Medulla oblongata (tissue), 1 donor: Measurements from ENCODE around the gene NUF2.
"Not testable (repeated sequence)": the region's sequence is repeated elsewhere in the genome, so short reads cannot be mapped to it uniquely, and the experiment has no call there.

ENCODE experiments used
- DNase-seq: peaks from one replicate; pipeline ENCODE4 v3.0.0-alpha.2; 2015; ENCODE audit errors: extremely low spot score

The NUF2 gene

DNA sequence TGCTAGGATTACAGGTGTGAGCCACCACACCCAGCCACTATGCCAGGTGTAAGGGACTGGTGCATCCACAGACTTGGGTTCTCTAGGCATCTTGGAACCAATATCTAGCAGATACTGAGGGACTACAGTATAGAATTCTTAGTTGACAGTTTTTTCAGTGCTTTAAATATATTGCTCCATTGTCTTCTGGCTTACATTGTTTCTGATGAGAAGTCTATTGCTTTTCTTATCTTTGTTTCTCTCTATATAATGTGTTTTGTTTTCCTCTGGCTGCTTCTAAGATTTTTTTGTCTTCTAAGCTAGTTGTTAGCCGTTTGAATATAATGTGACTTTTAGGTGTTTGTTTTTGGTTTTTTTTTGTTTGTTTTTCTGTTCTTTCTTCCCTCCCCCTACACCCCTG lies 13.5 kb downstream of the NUF2 start:
- no peak for DNase-seq

DNA sequence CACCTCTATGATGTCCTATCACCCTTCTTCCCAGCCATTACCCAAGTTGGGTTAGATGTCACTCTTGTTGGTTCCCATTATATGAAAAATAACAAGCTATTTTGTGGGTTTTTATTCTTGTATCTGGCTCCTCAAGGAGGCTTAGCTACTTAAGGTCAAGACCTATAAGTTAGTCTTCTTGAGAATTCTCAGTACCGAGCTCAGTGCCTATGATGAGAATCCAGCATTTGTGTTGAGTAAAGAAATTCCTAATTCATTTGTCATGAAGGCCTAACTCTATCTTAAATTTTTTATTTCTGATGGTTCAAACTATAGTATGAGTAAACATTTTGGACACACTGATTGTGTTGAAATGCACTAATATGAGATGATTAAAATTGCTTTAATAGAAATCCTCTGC lies 15.9 kb downstream of the NUF2 start:
- DNase-seq, result no peak

DNA sequence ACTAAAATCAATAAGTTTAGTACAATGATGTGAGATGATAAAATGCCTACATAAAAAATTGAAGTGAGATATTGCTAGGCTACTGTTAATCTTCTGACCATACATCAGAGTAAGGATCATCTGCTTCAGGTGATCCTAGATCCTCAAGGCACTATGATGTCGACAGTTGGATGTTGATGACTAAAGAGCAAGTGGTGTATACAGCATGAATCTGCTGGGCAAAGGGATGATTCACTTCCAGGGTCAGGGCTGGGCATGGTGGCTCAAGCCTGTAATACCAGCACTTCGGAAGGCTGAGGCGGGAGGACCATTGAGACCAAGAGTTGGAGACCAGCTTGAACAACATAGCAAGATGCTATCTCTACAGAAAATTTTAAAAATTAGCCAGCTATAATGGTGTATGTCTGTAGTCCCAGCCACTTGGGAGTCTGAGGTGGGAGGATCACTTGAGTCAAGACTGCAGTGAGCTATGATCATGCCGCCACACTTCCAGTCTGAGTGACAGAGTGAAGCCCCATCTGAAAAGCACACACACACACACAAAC lies 24.6 kb downstream of the NUF2 start:
- DNase-seq, result no peak

DNA sequence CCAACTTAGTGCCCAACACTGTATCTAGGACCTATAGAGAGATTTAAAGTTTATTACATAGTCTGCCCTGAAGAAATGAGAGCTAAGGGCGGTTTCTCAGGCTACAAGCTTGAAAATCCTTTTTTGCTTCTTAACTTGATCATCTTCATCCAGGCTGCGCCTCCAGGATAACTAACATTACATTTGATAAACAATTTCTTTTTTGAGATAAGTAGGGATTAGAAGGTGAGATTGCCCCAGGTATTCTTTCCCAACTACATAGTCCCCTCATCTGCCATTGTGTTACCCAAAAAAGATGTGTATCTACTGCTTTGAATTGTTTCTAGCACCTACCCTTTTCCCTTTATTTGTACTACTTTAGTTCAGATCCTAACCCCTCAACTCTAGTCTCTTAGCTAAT lies 25.4 kb downstream of the NUF2 start:
- no peak for DNase-seq

DNA sequence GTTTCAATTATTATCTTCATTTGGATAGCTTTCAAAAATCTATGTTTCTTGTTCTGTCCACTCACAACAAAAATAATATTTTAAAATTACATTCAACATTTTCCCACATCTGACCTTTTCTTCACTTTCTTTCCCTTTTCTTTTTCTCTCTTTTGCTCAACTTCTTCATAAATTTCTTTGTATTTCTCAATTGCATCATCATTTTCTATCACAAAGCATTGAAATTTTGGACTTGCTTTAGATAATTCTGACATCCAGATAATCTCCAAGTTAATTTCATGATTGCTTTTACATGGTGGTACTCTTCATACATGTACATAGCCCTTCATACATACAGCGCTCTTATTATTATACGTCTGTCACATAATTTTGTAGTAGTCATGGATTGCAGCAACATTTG lies 30.2 kb downstream of the NUF2 start:
- DNase-seq, result no peak

DNA sequence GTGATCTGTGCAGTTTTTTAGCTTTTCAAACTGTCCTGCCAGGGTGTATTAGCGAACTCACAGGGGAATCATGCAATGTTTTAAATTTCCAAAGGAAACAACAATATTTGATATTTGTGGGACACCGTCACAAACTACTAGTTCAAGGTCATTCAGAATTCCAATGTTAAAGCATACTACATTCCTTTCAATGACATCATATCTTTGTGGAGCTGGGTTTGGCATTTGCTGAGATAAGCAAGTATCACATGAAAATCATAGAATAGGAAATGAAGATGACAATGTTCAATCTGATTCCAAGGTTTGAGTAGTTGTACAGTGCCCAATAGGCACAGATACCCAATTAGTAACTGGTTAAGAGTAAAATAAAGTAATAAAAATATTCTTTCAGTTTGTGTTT lies 35.6 kb downstream of the NUF2 start:
- DNase-seq, result no peak

DNA sequence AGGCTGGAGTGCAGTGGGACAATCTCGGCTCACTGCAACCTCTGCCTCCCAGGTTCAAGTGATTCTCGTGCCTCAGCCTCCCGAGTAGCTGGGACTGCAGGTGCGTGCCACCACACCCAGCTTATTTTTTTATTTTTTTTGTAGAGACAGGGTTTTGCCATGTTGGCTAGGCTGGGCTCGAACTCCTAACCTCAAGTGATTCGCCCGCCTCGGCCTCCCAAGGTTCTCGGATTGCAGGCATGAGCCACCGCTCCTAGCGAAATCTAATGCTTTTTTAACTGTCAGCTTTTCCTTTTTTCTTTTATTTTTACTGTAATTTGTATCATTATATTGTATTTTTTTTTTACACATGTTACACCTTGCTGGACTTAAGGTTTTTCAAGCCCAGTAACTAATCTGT lies 36.4 kb downstream of the NUF2 start:
- not testable (repeated sequence) for DNase-seq

DNA sequence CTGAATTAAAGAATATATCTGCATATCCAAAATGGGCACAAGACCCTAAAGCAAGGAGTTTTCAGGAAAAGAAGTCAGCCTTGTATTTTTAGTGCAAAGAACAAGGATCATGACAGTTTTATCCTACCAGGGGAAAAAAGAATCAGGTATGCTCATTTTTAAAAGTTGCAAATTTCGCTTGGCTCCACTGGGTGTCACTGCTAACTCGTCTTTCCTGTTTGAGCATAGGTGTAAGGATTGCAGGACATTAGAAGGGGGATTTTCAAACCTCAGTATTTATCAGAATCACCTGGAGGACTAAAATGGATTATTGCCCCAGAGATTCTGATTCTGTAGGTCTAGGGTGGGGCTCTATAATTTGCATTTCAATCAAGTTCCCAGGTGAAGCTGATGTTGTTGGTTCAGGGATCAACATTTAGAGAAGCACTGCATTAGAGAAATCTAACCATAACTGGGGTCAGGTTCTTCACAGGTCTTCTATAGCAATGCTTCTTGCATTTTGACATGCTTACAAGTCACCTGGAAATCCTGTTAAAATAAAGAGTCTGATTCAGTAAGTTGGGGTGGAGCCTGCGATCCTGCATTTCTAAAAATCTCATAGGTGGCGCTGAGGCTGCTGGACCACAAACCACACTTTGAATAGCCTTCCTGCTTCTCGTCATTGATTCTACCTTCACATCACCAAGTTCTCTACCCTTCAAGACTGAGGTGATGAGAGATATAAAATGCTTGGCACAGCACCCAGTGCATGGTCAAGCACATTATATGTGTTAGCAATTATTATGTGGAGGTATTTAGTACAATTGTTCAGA lies 39.6 kb downstream of the NUF2 start:
- peak; percentile 49 for DNase-seq

DNA sequence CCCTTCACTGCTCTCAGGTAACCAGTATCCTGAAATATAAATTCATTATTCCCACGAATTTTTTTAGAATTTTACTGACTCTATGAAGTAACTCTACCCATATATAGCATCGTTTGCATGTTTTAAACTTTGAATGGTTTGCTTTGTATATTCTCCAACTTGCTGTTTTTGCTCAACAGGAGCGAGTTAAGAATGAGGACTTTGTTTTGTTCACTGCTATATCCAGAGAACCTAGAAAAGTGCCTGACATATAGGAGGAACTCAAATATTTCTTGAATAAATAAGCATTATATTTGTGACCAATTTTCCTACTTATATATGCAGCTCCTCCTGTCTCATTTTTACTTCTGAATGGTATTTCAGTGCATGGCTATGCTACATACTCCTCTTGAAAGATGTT lies 43.4 kb downstream of the NUF2 start:
- DNase-seq, result peak; percentile 17

DNA sequence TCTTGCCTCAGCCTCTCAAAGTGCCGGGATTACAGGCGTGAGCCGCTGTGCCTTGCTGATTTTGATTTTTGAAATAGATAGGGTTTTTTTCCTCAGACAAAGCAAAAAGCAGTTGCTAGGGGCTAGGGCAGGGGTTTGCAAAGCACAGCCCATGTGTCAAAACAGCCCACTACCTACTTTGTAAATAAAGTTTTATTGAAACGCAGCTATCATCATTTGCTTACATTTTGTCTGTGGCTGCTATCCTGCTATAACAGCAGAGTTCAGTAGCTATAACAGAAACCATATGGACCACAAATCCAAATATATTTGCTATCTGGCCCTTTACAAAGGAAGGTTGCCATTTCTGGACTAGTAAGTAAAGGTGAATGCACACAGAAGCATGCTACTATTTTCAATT lies 44.8 kb downstream of the NUF2 start:
- no peak for DNase-seq

DNA sequence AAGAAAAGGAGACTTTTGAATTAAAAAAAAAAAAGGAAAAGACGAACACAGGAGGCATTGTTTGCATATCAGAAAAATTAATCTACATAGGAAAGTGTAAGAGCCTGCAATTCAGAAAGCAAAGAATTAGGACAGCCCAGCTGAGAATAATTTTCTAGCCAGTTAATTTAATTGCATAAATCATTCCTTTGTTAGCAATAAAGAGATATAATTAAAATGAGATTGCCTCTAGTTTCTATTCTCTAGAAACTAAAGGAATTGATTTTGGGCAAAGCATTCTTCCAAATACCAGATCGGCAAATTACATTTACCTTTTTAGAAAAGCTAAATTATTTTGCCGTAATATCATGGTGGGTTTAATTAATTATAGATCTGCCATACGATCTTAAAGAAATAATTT lies 46.0 kb downstream of the NUF2 start:
- DNase-seq, result no peak

DNA sequence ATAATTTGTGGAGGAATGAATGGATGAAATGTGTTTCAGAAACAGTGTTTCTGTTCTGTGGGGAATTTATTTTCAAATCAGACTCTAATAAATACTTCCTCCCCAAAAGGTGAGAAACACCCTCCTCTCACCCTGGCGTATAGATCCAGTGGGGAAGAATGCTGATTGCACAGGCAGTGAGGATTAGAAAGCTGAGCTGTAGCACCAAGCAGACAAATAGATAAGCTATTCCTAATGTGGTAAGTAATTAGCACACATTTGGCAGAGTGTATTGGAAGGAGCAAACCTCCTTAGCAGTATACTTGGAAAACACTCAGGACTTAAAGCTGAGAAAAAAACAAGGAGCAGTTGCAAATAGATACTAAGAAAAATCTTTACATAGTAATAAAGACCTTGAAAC lies 50.8 kb downstream of the NUF2 start:
- DNase-seq, result no peak

DNA sequence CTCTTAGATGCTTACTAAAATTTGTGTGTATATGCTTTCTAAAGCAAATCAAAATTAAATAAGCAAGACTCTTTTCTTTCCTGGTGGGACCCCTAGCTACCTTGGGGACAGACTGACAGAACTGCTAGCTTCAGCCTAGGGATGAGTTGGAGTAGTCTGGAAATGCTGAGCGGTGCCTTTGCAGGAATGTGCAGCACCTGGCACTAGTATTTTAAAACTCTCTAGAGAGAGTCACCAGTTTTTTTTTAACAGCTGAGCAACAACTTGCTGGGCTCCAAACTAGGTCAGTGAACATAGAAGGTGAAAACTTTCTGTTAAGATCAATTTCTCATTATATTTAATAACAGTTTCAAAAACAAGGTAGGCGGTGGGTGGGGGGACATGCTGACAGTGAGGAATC lies 56.8 kb downstream of the NUF2 start:
- DNase-seq, result no peak

DNA sequence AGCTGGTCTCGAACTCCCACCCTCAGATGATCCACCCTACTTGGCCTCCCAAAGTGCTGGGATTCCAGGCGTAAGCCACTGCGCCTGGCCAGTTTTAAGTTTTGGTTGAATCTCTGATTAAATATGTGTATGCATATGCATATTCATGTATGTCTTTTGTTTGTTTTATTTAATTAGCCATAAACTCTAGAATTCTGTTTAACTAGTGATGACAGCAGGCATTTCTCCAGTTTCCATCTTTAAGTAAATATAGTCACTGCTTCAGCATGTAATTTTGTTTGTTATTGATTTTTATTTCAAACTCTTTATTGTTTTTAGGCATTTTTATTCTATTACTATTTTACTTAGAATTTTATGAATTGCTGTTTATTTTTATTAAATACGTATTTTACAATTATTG lies 58.0 kb downstream of the NUF2 start:
- DNase-seq, result no peak

DNA sequence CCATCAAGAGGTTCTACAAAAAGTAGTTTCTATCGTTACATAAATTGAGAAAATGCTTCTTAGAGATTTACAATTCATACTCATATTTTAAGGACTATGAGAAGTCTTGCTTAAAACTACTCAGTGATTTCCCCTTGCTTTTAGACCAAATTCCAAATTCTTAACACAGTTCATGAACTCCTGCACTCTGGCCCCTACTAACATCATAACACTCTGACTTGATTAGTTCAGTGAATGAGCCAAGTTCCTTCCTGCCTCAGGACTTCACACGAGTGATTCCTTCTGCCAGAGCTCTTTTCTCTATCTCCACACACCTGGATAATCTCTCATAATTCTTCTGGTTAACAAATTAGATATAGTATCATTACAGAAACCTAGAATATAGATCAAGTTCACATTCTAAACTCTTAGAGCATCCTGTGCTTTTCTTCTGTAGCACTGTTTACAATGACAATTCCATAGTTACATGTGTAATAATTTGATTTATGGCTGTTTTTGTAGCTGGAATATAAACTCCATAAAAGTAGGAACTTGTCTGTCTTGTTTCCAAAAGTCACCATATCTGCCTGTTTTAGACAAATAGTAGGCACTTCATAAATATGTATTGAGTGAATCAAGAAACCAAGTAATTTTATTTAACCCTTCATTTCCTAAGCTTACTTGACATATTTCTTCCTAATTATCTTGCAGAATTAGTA lies 59.9 kb downstream of the NUF2 start:
- DNase-seq, result no peak

DNA sequence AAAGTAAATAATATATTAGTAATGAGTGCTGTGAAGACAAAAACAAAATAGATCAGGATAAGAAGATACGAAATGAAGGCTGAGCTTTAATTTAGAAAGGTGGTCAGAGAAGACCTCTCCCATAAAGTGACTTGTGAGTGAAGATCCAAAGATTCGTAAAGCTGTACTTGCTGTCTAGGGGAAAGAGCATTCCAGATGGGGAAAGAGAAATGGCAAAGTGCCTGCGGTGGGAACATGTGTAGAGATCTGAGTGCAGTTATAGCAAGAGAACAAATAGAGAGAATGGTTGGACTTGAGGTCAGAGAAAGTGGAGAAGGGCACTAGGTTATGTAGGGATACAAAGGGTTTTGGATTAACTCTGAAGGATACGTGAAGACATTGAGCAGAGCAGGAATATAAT lies 60.6 kb downstream of the NUF2 start:
- no peak for DNase-seq

DNA sequence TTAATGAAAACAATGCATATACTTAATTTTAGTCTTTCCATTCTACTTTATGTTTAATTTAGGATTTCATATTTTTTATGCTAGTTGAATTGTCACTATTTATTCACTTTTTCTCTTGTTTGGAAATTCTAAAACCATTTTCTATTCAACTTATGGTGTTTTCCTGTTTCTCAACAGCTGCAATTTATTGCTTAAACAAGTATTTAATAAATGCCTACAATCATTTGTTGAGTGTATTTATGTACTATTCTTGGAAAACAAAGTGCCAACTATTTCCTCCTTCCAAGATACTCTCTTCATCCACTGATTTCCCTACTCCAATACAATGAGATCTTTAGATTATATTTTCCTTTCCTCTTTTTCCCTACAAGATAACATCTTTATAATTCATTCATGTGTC lies 65.4 kb downstream of the NUF2 start:
- DNase-seq, result no peak

DNA sequence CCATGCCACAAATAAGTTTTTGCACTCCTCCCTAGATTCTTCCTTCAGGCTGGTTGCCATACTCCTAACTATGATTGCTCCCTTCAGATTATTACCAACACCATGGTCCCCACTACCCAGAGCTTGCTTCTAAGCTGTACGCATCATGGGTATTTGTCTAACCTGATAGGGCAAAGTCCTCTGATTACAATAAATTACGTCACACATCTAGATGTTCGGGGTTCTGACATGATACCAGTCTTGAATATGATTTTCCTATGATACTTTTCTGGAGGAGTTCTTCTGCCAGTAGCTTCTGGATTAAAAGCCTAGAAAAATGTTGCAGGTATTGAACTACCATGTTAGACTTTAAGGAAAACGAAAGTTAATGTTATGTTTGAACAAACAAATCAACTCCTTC lies 67.2 kb downstream of the NUF2 start:
- no peak for DNase-seq

DNA sequence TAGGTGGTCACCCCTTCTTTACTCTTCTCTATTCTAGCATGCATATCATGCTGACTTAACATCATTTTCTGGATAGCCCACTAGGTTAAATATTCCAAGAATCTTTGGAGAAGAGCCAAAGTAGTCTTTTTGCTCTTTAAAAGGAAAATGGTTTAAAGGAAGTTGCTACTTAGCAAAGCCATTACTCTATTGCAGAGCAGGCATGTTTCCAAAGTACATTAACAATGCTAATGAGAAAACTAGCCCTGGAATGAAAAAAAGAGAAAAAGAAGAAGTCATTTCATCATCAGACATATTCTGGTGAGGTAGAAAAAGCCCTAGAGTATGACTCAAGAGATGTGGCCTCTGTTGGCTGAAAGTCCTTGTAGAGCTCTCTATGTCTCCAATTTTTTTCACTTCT lies 74.0 kb downstream of the NUF2 start:
- peak; percentile 30 for DNase-seq

DNA sequence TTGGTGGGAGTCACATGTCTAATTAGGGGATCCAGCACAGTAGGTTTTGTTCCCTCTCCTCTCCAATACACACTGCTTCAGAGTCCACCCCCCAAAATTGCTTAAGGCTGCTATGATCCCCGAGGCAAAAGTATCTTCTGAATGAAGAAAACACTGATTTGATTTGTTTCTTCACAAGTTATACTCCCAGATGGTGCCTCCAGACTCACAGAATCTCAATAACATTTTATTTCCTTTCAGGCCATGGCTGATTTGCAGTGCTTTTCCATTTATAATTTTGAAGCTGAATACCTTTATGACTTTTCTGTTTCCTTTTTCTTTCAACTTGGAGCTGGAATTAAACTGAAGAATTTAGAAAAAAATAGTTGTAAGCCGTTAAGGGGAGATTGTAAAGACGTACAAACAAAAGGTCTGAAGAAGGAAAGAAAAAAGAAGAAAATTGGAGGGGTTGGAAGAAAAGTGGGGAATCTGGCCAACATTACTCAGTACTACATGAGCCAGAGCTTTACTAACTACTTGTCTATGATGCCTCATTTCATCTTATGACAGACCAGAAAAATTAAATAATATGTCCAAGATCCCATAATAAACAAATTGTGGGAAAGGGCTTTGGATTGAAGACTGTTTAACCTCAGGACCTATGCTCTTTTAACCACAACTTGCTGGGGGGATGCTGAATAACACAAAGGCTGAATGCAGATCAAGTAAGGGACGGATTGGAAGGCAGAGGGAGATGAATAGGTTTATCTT lies 75.9 kb downstream of the NUF2 start:
- DNase-seq, result no peak

DNA sequence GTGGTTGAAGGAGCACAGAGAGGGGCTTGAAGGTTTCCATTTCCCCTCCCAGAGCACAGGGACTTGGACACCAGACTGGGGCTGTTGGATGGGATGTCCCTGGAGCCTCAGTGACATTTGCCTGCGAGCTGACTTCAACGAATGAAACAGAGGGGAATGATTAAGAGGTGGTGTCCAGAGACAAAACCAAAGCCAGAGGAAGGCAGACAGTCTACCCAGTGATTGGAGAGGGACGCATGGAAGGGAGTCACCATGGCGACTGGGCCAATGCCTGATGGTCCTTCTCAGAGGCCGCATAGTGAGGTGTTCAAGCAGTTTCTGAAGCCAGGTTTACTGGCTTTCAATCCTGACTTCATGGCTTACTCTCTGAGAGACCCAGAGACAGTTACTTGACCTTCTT lies 77.2 kb downstream of the NUF2 start:
- no peak for DNase-seq

DNA sequence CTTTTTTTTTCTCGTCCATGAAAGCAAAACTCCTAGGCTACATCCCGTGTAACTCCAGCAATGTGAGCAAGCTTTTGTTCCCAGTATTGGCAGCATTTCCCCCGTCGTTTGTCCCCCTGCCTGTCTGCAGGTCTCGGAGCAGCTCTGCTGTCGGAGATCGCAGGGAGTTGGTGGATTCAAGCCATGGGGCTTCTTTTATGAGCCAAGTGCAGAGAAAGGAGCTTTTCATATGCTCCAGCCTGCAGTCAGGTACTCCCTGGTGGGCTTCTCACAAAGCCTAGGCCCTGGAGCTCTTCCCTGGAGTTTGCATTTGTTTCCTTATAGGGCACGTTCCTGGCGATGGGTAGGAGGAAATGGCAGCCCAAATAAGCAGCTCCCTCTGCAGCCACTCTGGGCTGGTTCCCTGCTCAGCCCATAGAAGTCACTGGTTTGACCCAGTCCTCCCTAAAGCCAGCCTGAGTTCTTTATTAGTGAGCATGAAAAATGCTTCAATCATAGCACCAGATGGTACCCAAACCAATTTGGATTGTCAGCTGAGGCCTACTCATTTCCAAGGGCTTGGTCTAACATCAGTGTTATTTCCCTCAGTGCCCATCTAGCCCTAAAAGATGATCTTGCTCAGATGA lies 78.3 kb downstream of the NUF2 start:
- peak; percentile 86 for DNase-seq
